ENCODE results near the gene PLET1.

PLET1 gene, protein sequence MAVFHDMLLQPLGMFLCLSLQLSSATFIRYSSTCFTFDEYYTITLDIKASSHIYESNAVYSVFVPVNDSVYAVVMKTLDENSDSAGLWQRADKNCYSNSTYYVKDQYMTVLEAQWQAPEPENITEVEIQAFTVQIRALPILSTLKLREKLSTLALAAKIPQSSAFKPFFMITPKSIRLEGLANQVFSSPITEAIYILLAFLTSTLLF

DNA sequence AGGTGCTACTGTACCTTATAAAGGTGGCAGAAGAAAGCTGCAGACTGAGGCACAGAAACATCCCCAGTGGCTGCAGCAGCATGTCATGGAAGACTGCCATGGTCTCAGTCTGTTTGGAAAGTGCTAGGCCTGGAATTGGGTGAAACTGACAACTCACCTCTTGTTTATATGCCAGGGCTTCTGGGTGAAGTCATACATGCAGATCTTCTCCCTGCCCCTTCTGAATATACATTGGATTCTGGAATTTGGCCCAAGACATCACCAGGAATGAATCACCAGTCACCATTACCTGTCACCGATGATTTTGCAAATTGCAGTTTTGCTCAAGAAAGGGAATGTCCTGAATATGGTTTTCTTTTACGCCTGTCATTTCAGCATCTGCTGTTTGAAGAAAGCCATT, at the start of gene PLET1:
Gene PLET1, minus strand, starts transcription at position 371 of the 400 bp plus-strand sequence. Its CDS starts 271 bp downstream, at position 100.
- DNase-seq (ENCODE audit: low spot score) = no peak

DNA sequence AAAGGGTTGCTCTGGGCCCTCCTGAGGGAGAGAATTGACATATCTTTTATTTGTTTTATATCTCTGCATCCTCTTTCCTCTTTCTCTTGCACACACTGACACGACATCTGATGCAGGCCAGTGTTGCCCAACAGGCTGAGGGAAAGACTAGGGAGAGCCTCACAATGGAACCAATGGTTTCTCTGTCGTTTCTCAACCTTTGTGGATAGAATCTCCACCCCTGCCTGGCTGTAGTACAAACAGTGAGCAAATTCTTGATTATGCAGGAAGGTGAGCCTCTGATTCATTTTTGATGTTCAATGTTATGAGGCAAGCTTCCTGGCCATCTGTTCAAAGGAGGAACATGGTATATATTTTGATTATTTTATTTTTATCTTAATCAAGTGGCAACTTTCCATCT, 49.8 kb upstream of the PLET1 start:
- DNase-seq (ENCODE audit: low spot score) = no peak

DNA sequence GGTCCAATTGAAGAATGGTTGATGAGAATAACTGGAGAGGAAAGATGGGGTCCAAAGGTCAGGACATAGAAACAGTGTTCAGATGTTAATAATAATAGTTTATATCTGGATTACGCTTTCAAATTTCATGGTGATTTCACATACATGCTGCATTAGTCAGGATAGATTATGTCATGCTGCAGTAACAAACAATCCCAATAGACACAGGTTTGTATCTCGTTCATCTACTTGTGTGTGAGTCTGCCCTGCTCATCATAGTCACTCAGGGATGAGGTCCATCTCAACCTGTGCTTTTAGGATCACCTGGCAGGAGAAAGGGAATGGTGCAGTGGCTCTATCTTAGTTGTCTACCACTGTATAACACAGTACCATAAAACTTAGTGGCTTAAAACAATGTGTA, 48.0 kb upstream of the PLET1 start:
- DNase-seq (ENCODE audit: low spot score) = no peak

DNA sequence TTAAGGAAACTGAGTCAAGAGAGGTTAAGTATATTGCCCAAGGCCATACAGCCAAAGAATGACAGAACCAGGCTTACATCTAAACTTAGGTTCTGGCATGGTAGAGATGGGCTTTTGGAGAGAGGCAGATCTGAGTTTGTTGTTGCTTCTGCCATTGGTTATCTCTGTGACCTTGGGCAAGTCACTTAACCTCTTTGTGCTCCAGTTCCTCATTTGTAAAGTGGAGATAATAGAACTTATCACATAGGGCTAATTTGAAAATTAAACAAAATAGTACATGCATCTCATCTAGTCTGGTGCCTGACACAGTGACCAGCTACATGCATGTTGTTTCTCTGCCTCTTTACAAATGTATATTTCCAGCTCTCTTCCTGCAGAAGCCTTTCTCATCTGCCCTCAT, 47.0 kb upstream of the PLET1 start:
- no peak for DNase-seq (ENCODE audit: low spot score)

DNA sequence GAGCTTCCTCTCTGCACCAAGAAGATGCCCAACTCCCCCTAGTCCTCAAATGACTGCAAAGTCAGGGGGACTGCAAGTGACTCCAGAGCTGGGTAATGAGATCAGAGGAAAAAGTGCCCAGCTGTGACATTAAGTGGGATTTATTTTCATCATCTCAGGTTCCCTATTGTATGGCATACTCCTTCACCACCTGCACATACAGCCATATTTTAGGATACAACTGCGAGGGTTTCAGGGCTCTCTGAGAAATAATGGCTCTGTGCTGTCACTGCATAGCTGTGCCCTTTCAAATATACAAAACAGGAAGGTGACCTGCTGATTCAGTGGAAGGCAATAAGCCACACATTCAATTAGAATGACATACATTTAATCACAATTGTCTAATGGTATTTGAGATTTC, 45.6 kb upstream of the PLET1 start:
- DNase-seq (ENCODE audit: low spot score) = no peak

DNA sequence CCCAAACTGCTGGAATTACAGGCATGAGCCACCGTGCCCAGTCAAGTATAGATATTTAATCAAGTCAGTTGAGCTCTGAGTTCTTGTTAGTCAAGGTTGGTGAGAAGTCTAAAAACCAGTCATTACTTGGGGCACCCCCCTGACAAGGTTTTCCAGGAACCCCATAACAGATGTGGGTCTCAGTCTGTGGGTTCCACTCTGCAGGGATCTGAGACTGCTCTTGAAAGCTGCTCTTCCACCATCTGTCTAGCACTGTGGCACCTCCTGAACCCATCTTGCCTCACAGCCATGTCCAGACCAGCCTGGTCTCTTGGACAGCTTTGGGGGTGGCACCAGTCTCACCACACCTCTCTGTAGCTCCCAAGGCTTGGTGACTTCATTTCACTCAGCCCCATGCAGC, 44.3 kb upstream of the PLET1 start:
- DNase-seq (ENCODE audit: low spot score) = no peak

DNA sequence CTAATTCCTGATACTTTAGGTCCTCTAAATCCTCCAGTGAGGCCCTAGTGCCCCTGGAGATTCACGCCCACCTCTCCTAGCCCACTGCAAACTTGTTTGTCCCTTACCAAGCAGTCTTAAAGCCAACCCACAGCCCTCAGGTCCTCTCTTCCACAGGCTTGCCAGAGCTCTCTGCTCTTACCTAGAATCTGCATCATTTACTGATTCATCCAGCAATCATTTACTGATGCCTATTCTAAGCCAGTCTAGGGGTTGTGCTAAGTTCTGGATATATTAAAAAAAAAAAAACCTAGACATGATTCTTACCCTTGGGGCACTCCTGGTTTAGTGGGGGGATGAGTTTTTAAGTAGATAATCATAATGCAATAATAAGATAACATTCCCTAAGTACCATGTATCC, 43.0 kb upstream of the PLET1 start:
- DNase-seq (ENCODE audit: low spot score) = no peak

DNA sequence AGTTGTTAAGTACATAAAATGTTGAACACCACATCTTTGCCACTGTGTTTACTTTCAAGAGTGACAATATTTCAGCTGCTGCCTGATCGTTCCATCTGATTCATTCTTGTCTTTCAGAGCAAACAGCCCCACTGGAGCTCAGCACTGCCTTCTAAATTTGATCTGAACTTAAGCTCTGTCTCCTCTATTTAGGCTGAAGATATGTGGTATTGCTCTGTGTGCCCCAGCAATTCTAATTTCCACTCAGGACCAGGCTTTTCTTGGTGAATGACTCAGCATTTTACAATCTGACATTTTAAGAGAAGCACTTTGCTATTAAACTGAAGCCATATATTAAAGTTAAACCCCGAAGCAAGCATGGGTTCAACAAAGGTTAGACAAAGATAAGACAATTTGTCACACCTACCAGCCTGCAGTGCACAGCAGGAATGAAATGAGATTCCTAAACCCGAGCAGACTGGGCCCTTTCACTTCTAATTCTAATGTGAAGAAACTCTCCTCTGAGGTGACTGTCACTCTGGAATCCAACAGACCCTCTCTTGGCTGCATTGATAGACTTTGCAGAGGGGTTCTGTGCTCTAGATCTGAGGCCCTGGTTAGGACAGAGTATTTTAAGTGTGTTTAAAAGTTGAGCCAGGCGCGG, 41.7 kb upstream of the PLET1 start:
- no peak for DNase-seq (ENCODE audit: low spot score)

DNA sequence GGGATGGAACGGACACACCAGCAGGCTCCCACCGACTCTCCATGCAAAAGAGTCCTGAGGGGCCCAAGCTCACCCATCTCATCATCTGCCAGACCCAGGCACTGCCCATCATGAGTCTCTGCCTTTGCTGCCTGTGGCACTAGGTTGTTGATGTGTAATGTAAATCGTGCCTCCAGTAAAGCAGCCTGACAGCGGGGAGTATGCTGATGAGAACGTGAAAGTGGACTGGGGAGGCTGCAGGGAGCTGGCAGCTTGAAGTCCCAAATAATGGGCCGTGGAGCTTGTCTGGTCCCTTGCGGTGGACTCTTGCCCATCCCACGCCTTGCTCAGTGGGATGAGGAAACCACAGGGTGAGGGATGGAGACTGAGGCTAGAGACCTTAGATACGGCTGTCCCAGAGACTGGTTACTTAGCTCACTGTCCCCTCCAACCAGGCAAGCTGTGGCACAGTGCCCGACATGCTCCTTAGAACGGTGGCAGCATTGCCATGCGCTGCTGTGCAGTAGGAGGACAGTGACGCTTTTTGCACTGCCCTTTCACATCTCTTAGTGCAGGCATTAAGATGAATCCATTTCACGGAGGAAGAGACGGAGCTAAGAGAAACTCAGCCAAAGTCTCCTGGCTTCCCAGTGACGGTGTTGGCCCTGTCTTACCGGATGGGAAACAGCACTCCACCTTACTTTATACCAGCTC, 39.6 kb upstream of the PLET1 start:
- no peak for DNase-seq (ENCODE audit: low spot score)

DNA sequence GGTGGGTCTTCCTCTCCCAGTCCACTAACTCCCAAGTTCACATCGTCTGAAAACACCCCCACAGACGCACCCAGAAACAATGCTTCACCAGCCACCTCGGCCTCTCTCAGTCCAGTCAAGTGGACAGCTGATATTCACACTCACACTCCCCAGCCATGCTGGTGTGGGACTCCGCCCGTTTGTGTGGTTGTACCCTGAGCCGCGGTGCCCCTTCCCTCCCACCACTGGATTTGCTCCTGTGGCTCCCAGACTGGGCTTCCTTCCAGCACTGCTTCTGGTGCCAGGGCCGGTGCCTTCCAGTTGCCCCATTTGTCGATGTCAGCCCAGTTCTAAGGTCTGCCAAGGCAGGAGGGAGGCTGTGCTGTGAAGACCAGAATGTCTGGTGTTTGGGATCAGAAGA, 37.9 kb upstream of the PLET1 start:
- no peak for DNase-seq (ENCODE audit: low spot score)

DNA sequence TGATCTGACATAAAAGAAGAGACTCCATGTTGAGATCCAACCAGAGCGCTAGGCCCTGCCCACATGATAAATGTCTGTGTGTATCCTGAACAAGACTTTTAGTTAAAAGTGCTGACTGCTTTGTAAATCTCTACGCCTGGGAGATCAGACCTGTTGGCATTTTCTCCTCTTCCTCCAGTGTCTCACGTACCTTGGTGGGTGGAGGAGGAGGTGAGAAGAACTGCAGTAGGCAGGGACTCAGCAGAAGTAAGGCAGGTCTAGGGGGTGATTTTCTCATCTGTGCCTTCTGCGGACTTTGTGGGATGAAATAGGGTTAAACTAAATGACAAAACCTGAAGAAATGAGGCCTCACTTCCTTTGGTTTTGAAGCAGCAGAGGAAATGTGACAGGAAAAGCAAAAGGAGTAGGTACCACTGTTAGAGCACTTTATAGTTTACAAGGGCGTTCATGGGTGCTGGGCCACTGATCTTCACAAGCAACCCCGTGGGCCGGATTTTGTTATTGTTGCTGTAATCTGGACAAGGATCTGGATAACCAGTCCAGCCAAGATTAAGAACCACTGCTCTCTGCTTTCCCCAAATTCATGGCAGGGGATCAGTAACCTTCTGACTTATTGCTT, 36.7 kb upstream of the PLET1 start:
- DNase-seq (ENCODE audit: low spot score) = no peak

DNA sequence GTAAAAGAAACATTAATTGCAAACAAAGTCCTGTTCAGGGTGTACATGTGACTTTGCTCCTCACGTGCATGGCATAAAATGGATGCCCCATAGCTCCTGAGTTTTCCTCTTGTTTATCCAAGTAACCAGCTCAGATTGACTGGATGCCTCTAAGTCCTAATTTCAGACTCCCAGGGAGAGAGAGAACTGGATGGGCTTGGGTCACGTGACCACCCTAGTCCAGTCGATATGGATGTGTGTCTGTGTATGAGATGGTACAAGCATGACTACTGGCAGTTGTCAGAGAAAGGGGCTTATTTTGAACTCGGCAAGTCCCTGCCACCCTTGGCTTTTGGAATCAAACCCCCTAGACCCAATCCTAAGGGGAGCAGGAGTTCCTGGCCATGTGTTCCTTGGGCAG, 35.4 kb upstream of the PLET1 start:
- DNase-seq (ENCODE audit: low spot score) = no peak

DNA sequence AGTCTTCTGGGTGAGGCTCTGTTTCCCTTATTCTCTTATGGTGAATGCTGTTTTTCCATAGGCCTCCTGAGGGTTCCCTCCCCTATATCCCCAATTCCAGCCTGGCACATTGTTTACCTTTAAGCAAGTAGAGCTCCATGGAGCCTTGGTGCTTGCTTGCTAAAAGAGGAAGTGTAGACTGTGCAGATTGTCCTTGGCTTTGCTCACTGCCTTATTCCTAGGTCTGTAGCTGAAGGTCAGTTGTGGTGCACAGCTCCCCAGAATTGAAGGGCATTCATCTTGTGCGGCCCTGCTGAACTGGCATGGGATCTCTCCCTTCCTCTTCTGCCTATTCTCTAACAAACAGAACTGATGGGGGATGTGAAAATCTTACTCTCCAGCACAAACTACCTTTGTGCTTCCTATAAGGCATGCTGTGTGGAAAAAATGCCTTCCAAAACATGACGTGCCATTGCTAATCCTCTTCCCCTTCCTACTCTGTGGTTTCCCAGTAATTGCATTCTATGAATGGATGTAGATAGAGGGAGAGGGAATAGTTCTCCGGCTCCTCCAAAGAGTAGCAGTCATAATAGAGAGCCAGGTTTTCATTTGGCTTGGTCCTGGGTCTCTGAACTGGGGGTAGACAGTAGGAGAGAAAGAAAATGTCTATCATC, 34.2 kb upstream of the PLET1 start:
- DNase-seq (ENCODE audit: low spot score) = no peak

DNA sequence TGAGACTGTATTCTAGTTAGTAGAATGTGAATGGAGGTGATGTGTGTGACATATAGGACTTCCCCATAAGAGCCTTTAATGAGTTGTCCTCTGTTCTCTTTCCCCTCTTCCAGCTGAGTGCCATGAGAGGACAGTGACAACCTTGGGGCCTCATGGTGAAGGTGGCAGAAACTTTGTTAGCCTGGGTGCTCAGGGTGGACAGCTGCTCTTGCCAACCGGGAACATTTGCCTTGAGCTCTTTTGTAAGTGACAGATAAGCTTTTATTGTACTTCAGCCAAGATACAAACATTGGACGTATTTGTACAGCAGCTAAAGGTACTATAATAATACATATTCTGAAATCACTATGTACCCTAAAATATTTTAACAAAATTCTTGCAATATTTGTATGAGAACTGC, 33.0 kb upstream of the PLET1 start:
- no peak for DNase-seq (ENCODE audit: low spot score)

DNA sequence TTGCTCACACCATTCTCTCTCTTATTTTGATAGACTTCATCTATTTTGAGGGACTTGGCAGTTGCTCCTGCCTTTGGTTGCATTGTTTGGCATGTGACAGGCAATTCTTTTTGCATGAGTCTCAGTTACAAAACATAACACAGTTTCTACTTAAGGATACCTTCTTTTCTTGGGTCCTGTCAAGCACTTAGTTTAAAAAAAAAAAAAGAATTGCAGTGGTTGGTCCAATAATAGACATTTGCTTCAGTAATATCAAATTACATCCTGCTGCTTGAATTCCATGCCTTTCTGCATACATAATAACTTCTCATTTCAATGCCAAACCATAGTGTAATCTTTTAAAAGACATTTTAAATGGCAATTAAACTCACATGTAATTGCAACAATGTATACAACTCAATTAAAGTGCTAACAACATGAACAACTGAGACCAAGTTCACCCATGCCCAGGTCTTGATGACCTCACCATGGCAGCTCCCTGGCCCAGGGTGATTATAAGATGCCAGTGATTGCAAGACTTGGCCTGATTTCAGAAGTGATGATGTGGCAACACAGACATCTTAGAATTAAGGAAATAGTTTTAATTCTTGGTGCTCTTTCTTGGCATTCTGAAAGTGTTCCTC, 32.2 kb upstream of the PLET1 start:
- DNase-seq (ENCODE audit: low spot score) = no peak

DNA sequence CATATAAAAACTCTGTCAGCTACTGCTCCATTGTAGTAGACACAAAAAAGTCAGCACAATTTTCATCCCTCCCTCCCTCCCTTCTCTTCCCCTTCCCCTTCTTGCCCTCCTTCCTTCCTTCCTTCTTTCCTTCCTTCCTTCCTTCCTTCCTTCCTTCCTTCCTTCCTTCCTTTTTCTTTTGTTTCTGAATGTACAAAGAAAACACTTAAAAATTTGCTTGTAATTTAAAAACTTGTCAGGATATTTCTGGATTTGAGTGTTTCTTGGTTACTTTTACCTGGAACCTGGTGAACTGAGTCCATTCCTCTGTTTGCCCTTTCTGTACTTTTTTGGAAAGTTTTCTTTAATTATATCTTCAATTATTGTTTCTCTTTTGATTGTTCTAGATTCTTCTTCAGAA, 31.5 kb upstream of the PLET1 start:
- no peak for DNase-seq (ENCODE audit: low spot score)

DNA sequence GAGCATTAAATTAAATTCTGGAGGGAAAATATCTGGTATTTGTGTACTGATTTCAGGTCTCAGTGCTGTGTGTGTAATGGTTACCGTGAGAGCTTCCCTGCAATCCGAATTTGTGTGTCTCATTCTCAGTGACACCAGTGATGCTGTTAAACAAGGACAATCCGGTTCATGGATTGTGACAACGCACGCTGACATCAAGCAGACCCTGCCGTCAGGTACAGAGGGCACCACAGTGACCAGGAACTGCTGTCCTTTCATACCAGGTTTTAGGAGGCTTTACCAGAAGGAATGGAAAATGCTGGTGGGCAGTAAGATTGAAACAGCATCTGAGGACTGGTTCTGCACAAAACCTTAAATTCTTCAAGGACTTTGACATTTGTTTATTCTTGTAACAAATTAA, 30.5 kb upstream of the PLET1 start:
- DNase-seq (ENCODE audit: low spot score) = no peak

DNA sequence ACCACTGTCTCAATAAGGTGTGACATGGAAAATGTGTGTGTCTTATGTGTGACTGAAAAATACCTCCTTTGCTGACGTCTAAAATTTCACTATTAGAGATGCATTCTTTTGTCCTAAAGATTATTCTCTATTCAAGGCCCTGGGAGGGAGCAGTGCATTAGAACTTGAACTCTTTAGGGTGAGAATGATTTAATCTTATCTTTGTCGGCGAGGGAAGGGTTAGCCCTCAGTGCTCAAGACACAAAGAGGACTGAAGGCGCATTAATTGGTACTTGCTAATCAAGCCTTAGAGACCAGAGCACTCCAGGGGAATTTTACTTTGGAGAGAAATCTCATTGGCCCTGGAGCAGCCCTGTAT, 29.8 kb upstream of the PLET1 start:
- DNase-seq (ENCODE audit: low spot score) = no peak

DNA sequence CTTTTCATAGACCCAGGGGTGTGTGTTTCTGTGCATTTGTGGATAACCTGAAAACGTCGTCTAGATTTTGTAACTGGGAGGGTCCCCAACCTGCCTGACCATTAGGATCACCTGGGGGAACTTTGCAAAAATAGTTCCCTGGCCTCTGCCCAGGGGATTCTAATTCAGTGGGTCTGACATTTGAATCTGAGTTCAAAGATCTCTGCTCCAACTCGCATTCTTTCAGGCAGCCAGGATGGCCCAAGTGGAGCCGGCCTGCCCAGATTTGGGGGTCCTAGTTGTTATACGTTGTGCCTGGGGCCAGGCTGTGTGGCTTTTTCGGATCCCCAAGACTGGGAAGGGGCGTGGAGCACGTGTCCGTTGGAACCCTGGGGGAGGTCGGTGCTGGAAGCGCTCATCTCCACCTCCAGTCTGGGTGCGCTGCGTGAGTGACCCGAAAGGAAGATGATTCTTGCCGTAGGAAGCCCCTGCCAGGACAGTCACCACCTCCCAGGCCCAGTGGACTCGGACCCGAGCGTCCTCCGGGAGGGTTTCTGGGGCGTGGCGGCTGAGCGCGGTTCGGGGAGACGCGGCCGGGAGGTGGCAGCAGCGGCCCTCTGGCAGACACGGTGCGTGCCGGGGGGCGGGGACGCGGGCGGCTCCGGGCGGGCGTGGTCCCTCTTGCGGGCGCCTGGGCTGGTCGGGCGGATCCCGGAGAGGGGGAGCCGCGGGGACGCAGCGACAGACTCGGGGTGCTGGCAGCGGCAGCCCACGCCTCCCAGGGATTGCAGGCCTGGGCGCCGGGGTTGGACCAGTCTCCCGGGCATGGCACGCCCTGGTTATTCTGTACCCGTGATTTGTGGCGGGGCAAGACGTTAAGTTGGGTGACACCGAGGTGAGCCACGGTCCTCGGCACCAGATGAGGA, 29.2 kb upstream of the PLET1 start:
- DNase-seq (ENCODE audit: low spot score) = peak; percentile 50

DNA sequence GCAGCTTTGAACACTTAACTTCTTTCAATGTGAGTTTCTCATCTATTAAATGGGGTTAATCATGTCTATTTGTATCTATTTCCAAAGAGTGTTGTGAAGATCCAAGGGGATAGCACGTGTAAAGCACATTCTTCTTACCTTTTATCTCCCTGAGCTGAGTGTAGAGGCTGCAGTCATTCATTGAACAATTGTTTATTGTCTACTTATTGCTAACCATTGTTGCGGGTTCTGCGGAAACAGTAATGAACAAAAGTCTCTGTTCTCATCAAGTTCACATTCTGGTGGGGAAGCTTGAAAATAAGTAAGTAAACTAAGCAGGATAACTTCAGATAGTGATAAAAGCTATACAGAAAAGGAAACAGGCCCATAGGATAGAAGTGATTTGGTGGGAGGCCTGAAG, 27.4 kb upstream of the PLET1 start:
- no peak for DNase-seq (ENCODE audit: low spot score)

DNA sequence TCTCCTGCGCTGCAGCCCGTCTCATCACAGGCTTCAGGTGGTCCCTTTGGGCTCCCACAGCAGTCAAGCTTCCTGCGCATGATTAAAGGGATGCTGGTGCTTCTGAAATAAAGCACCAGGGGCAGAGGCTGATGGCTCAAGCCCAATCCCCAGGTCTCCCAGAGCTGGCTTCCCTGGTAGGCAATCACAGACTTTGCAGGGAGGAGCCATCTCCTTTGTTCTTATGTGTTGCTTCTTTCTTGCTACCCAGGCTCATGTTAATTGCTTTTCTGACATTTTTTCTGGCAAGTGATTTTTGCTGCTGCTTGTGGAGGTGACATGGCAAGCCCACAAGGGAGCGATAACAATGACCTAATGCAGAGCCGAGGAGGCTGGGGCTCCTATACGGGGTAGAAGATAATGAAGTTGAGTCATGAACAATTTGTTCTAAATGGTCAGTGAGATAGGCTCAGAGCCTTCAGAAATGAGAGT, 25.2 kb upstream of the PLET1 start:
- DNase-seq (ENCODE audit: low spot score) = no peak

Data from kidney capillary endothelial cell (primary cell).